ENCODE measurements around the gene MAMSTR.
"Not testable (repeated sequence)": the region's sequence is repeated elsewhere in the genome, so short reads cannot be mapped to it uniquely, and the experiment has no call there.

MAMSTR gene

GRCh38 chr19:48718711-48719231 is 754 bp downstream of the MAMSTR start:
- DNase-seq (ENCODE audit: low spot score): no peak

GRCh38 chr19:48718106-48718505 is 1.4 kb downstream of the MAMSTR start:
- DNase-seq (ENCODE audit: low spot score): not testable (repeated sequence)

DNA sequence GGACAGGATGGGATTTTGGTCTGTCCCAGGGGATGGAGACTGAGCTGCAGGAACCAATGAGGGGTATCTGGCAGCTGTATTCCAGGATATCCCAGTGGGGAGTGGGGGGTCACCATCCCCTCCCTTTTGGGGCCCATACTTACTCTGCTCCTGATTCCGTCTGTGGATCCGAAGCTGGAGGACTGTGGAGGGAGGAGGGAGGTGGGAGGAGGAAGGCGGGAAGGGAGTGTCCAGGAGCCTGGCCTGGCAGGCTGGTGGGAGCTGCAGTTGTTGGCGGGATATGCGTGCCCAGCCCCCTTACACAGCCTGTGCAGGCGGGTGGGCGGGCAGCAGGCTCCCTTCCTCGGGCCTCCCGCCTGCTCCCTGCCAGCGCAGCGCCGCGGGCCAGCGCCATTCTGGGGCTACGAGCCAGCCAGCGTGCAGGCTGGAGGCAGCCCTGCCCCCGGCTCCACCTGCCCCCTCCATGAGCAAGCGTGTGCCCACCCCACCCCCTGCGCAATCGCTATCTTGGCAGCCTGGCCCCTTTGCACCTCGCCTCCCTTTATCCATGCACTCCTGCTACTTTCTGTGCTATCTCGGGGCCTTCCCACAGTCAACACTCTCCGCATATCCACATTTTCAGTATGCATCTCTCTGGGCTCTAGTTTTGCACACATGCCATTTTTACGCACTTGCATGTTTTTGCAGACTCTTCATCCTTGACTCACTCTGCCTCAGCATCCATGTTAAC is 2.8 kb downstream of the MAMSTR start:
- peak; percentile 55 for DNase-seq (ENCODE audit: low spot score)

- no peak for DNase-seq (ENCODE audit: low spot score)
Measured at GRCh38 chr19:48715681-48716171, 3.8 kb downstream of the MAMSTR start.

DNA sequence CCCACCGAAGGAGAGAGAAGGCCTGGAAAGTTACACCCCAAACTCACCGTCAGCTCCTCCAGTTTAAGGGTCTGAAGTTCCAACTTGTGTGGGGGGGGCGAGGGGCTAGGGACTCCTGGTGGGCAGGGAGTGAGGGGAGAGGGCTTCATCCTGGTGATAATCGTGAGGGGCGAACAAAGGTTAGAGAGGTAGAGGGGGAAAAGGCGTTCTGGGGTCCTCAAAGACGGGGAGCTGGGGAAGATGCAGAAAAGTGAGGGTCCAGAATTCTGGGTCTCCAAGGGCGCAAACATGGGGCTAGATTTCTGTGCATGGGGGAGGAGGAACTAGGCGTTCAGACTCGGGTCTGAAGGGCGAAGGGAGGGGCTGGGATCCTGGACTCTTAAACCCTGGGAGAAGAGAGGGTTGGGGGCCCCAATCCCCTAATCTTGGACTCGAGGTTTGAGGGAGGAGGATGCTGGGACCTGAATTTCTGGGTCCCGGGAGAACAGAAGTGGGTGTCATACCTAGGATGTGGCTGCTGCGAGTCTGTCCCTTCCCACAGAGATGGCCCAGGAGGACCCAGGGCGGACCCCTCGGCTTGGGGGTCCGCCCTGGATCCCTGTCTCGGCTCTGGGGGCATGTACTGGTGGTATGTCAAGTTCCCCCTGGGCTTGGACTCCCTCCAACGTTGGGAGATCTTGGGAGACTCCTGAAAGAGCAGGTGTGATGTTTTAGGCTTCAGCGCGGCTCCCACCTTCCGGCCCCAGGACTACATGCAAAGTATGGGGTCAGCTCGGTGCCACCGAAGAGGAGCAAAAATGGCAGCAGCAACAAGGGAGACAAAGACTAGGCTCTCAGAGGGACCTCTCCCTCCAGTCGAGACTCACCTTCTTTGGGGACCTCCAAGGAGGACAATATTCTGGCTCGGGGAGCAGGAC is 4.5 kb downstream of the MAMSTR start:
- no peak for DNase-seq (ENCODE audit: low spot score)

- peak; percentile 100 for DNase-seq (ENCODE audit: low spot score)
Measured at GRCh38 chr19:48713864-48714755, 5.4 kb downstream of the MAMSTR start.

GRCh38 chr19:48713041-48713863 is 6.3 kb downstream of the MAMSTR start:
- no peak for DNase-seq (ENCODE audit: low spot score)

DNA sequence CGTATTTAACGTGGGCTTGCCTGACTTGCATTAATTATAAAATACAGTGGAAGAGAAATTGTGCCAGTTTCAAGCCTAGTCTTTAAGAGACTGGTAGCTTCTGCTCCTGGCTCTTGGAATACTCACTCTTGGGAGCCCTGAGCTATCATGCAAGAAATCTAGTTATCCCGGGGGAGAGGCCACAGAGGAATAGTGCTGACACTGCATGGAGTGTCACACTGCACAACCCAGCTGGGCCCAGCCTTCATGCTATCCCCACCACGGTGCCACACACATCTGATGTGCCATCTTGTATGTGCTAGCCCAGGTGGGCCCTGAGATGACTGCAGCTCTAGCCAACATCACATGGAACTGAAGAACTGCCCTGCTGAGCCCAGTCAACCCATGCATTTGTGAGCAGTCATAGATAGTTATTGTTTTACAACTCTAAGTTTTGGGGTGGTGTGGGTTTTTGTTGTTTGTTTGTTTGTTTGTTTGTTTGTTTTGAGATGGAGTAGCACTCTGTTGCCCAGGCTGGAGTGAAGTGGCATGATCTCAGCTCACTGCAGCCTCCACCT is 8.3 kb downstream of the MAMSTR start:
- DNase-seq (ENCODE audit: low spot score): no peak

- no peak for DNase-seq (ENCODE audit: low spot score)
Measured at GRCh38 chr19:48708471-48708870, 11.1 kb downstream of the MAMSTR start.

DNA sequence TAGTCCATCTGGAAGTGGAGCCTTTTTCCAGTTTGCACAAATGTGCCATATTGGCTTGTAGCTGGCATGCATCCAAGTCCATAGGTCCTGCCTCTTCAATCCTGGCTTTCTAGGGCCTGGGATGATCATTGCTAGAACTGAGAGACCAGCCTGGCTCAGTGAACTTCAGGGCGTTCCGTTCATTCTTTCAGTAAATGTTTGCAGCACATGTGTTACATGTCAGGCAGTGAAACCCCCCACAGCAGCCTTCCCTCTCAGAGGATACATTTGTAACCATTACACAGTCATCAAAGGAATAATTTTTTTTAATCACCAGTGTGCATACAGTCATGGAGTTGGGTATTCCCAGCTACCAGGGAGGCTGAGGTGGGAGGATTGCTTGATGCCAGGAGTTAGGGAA is 14.1 kb downstream of the MAMSTR start:
- no peak for DNase-seq (ENCODE audit: low spot score)

DNA sequence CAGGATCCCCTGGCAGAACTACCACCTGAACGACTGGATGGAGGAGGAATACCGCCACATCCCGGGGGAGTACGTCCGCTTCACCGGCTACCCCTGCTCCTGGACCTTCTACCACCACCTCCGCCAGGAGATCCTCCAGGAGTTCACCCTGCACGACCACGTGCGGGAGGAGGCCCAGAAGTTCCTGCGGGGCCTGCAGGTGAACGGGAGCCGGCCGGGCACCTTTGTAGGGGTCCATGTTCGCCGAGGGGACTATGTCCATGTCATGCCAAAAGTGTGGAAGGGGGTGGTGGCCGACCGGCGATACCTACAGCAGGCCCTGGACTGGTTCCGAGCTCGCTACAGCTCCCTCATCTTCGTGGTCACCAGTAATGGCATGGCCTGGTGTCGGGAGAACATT is 16.2 kb downstream of the MAMSTR start:
- DNase-seq (ENCODE audit: low spot score): no peak

DNA sequence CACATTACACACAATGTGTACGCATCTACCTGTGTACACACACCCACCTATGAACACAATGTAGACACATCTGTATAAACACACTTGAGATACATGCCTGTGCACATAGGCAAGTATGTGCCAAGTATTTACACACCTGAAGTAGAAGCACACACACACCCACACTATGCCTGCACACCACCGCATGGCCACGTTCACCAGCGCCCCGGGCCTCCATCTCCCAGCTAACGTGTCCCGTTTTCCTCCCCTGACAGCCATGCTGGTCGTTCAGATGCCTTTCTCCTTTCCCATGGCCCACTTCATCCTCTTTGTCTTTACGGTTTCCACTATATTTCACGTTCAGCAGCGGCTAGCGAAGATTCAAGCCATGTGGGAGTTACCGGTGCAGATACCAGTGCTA is 16.8 kb downstream of the MAMSTR start:
- no peak for DNase-seq (ENCODE audit: low spot score)

GRCh38 chr19:48698046-48698445 is 21.5 kb downstream of the MAMSTR start:
- DNase-seq (ENCODE audit: low spot score): no peak

GRCh38 chr19:48696353-48697010 is 23.0 kb downstream of the MAMSTR start:
- no peak for DNase-seq (ENCODE audit: low spot score)

GRCh38 chr19:48695743-48696352 is 23.7 kb downstream of the MAMSTR start, which contains the start of gene FUT2:
FUT2 (plus strand) TSS chr19:48695971; CDS start chr19:48702957, 6,986 bp downstream.
- no peak for DNase-seq (ENCODE audit: low spot score)

DNA sequence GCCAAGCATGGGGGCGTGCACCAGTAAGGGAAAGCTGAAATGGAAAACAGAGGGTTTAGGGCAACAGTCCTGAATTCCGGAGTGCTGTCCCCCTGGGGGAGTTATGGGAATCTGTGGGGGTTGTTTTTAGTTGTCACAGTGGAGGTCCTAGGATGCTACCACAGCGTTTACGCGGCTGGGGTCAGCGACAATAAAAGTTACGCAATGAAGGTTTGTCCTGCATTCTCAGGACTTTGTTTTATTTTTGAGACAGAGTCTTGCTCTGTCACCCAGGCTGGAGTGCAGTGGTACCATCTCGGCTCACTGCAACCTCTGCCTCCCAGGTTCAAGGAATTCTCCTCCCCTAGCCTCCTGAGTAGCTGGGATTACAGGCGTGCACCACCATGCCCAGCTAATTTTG is 25.9 kb downstream of the MAMSTR start:
- DNase-seq (ENCODE audit: low spot score): not testable (repeated sequence)

- no peak for DNase-seq (ENCODE audit: low spot score)
Measured at GRCh38 chr19:48689449-48689848, 30.1 kb downstream of the MAMSTR start.

- DNase-seq (ENCODE audit: low spot score): no peak
Measured at GRCh38 chr19:48687776-48688175, 31.7 kb downstream of the MAMSTR start.

DNA sequence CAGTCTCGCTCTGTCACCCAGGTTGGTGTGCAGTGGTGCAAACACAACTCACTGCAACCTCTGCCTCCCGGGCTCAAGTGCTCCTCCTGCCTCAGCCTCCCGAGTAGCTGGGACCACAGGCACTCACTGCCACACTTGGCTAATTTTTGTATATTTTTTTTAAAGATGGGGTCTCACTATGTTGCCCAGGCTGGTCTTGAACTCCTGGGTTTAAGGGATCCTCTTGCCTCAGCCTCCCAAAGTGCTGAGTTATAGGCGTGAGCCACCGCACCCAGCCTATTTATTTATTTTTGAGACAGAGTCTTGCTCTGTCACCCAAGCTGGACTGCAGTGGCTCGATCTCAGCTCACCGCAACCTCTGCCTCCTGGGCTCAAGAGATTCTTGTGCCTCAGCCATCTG is 32.9 kb downstream of the MAMSTR start:
- not testable (repeated sequence) for DNase-seq (ENCODE audit: low spot score)

All from globus pallidus (tissue), 1 donor.